ENCODE data around the gene CPB2. TPM values are rescaled to one million over a fixed set of nuclear protein-coding genes. Genes with fewer than 3 reads are reported as not detected.
A peak's percentile ranks its signal among the peaks of the same experiment; 100 is the strongest.

Gene CPB2
- 1 to 10 TPM in 1 of 2 donors, not detected in 1; 1.8 TPM for total RNA-seq

- Histone ChIP-seq H3K9me3 (no peaks in the 10 kb centered on the region), H3K4me3 (no peak within 1 kb of the TSS), H3K27me3 (no peaks in the 10 kb centered on the region), H3K27ac (no peak within 1 kb of the TSS), H3K36me3 (replicated peaks in 1 of 2; ENCODE audit: insufficient read depth in 1 of 2, low read depth in 2 of 2) (no peaks in the 10 kb centered on the region), H3K4me1 (peaks cover 6% of the 10 kb centered on the region)
- ATAC-seq (no peak), DNase-seq (no peak)
- intact Hi-C loops (cut with DNase I): no loop called here
- TF ChIP-seq POLR2A (IDR thresholded peaks at IDR 0.05): no peak
- no peak for TF ChIP-seq CTCF (IDR thresholded peaks at IDR 0.05)
- WGBS, 2 donors: 64 to 68% methylated on average over 4 of the region's 4 CpGs
These were observed at the start of gene CPB2 for GRCh38 chr13:46104868-46105267. TSS of gene CPB2 (minus strand) at chr13:46105033. CDS start at chr13:46105009, 24 bp downstream.

GRCh38 chr13:46154136-46154801 is 49.4 kb upstream of the CPB2 start:
- DNase-seq (peak in 1 of 4 donors; percentile 22), ATAC-seq (no peak)
- Histone ChIP-seq H3K27me3 (no peaks in the 10 kb centered on the region), H3K27ac (no peak overlapping the region), H3K4me1 (no peaks in the 10 kb centered on the region), H3K4me3 (no peak overlapping the region), H3K36me3 (replicated peaks in 1 of 2; ENCODE audit: insufficient read depth in 1 of 2, low read depth in 2 of 2) (no peaks in the 10 kb centered on the region), H3K9me3 (no peaks in the 10 kb centered on the region)
- intact Hi-C loops (cut with DNase I): no loop called here
- 27 to 41% methylated on average over 7 of the region's 7 CpGs for WGBS, 2 donors
- TF ChIP-seq CTCF (IDR thresholded peaks at IDR 0.05) (no peak), POLR2A (IDR thresholded peaks at IDR 0.05) (no peak)

GRCh38 chr13:46152627-46153328 is 47.9 kb upstream of the CPB2 start:
- no peaks in the 10 kb centered on the region for H3K27me3 ChIP-seq
- ATAC-seq (no peak), DNase-seq (no peak)
- no peaks in the 10 kb centered on the region for H3K9me3 ChIP-seq
- no peak overlapping the region for H3K4me3 ChIP-seq
- H3K27ac ChIP-seq: no peak overlapping the region
- no peak for TF ChIP-seq POLR2A (IDR thresholded peaks at IDR 0.05)
- no peak for TF ChIP-seq CTCF (IDR thresholded peaks at IDR 0.05)
- no peaks in the 10 kb centered on the region for H3K36me3 ChIP-seq (replicated peaks in 1 of 2; ENCODE audit: insufficient read depth in 1 of 2, low read depth in 2 of 2)
- intact Hi-C loops (cut with DNase I): no loop called here
- no peaks in the 10 kb centered on the region for H3K4me1 ChIP-seq
- 60 to 76% methylated on average over 6 of the region's 6 CpGs for WGBS, 2 donors

GRCh38 chr13:46150134-46150693 is 45.4 kb upstream of the CPB2 start:
- Histone ChIP-seq H3K9me3 (no peaks in the 10 kb centered on the region), H3K27ac (no peak overlapping the region), H3K36me3 (replicated peaks in 1 of 2; ENCODE audit: insufficient read depth in 1 of 2, low read depth in 2 of 2) (no peaks in the 10 kb centered on the region), H3K4me3 (no peak overlapping the region), H3K4me1 (no peaks in the 10 kb centered on the region), H3K27me3 (no peaks in the 10 kb centered on the region)
- DNase-seq (no peak), ATAC-seq (no peak)
- TF ChIP-seq POLR2A (IDR thresholded peaks at IDR 0.05) (no peak), CTCF (IDR thresholded peaks at IDR 0.05) (no peak)
- WGBS, 2 donors: 97 to 100% methylated on average over 1 of the region's 1 CpG
- intact Hi-C loops (cut with DNase I): no loop called here
